HG03469 (cell line): ENCODE measurements around the gene CFAP298.
"Not testable (repeated sequence)": the region's sequence is repeated elsewhere in the genome, so short reads cannot be mapped to it uniquely, and the experiment has no call there.

Source experiments
- ATAC-seq: cut with Tn5 transposase; IDR thresholded peaks from one replicate; pipeline ENCODE4 v1.9.1; 2021; ENCODE audit warnings: mild to moderate bottlenecking, moderate library complexity, moderate number of reproducible peaks; ENCODE audit not compliant: unreplicated experiment

CFAP298 gene

GRCh38 chr21:32569261-32570230 lies 42.6 kb downstream of the CFAP298 start:
- peak; percentile 52 for ATAC-seq

GRCh38 chr21:32567626-32568025 lies 44.6 kb downstream of the CFAP298 start:
- no peak for ATAC-seq

- ATAC-seq, result no peak
Observed at GRCh38 chr21:32566741-32567389, 45.3 kb downstream of the CFAP298 start.

- ATAC-seq, result no peak
Observed at GRCh38 chr21:32565856-32566465, 46.2 kb downstream of the CFAP298 start.

GRCh38 chr21:32562915-32563314 lies 49.3 kb downstream of the CFAP298 start:
- no peak for ATAC-seq

- no peak for ATAC-seq
Observed at GRCh38 chr21:32562426-32562825, 49.8 kb downstream of the CFAP298 start.

- not testable (repeated sequence) for ATAC-seq
Observed at GRCh38 chr21:32561476-32561875, 50.7 kb downstream of the CFAP298 start.

- ATAC-seq, result no peak
Observed at GRCh38 chr21:32560896-32561295, 51.3 kb downstream of the CFAP298 start.

- no peak for ATAC-seq
Observed at GRCh38 chr21:32559006-32559610, 53.1 kb downstream of the CFAP298 start.

GRCh38 chr21:32558106-32558505 lies 54.1 kb downstream of the CFAP298 start:
- no peak for ATAC-seq

GRCh38 chr21:32554832-32555638 lies 57.1 kb downstream of the CFAP298 start:
- ATAC-seq, result no peak

GRCh38 chr21:32549886-32550285 lies 62.3 kb downstream of the CFAP298 start:
- ATAC-seq, result no peak

- no peak for ATAC-seq
Observed at GRCh38 chr21:32549440-32549839, 62.7 kb downstream of the CFAP298 start.
